Measurements from ENCODE around the gene CST3. TPM values are rescaled to one million over a fixed set of nuclear protein-coding genes. Genes with fewer than 3 reads are reported as not detected.

Gene CST3
- total and polyA plus RNA-seq, 3 donors from 2014 or later: 1,703 to 4,272 (median 3,145) TPM

- DNase-seq: no peak
- intact Hi-C loops (cut with DNase I; ENCODE audit: low total_unique reads): no loop called here
- TF ChIP-seq POLR2A (IDR thresholded peaks at IDR 0.05): no peak
- no peak for TF ChIP-seq CTCF (IDR thresholded peaks at IDR 0.05)
Observed at GRCh38 chr20:23585808-23586734, 51.7 kb downstream of the CST3 start.

GRCh38 chr20:23585449-23585807, 52.3 kb downstream of the CST3 start:
- intact Hi-C loops (cut with DNase I; ENCODE audit: low total_unique reads): no loop called here
- no peak overlapping the region for H3K27ac ChIP-seq
- no peak overlapping the region for H3K4me3 ChIP-seq
- no peak for DNase-seq
- 71 to 90% methylated on average over 3 of the region's 5 CpGs for WGBS, 2 donors
- H3K9me3 ChIP-seq: no peaks in the 10 kb centered on the region
- no peaks in the 10 kb centered on the region for H3K4me1 ChIP-seq
- TF ChIP-seq CTCF (IDR thresholded peaks at IDR 0.05): no peak
- TF ChIP-seq POLR2A (IDR thresholded peaks at IDR 0.05): no peak
- H3K36me3 ChIP-seq (ENCODE audit: low read depth, missing control alignments): no peaks in the 10 kb centered on the region
- H3K27me3 ChIP-seq: no peaks in the 10 kb centered on the region

More at GRCh38 chr20:23585808-23586734, 51.7 kb downstream of the CST3 start:
- Histone ChIP-seq H3K27me3 (no peaks in the 10 kb centered on the region), H3K9me3 (no peaks in the 10 kb centered on the region), H3K36me3 (ENCODE audit: low read depth, missing control alignments) (no peaks in the 10 kb centered on the region), H3K4me3 (no peak overlapping the region), H3K4me1 (no peaks in the 10 kb centered on the region), H3K27ac (no peak overlapping the region)
- 82 to 83% methylated on average over 4 to 5 of the region's 5 CpGs for WGBS, 2 donors

GRCh38 chr20:23584434-23585199, 53.1 kb downstream of the CST3 start:
- TF ChIP-seq POLR2A (IDR thresholded peaks at IDR 0.05) (no peak), CTCF (IDR thresholded peaks at IDR 0.05) (no peak)
- H3K9me3 ChIP-seq: no peaks in the 10 kb centered on the region
- no peak for DNase-seq
- WGBS, 2 donors: 50 to 69% methylated on average over 3 to 5 of the region's 5 CpGs
- no peaks in the 10 kb centered on the region for H3K36me3 ChIP-seq (ENCODE audit: low read depth, missing control alignments)
- no peaks in the 10 kb centered on the region for H3K4me1 ChIP-seq
- intact Hi-C loops (cut with DNase I; ENCODE audit: low total_unique reads): no loop called here
- no peak overlapping the region for H3K4me3 ChIP-seq
- H3K27me3 ChIP-seq: no peaks in the 10 kb centered on the region
- H3K27ac ChIP-seq: no peak overlapping the region

Other genes starting within 250 kb of the CST3 start
- gene NAPB, start 216.5 kb downstream of the CST3 start, total RNA-seq: 10 to 100 TPM; 37.8 to 40.4 TPM
- 14.7 TPM for gene NAPB, start 216.5 kb downstream of the CST3 start, polyA plus RNA-seq (ENCODE audit: insufficient read depth, low read depth, low replicate concordance)
- 1 to 10 TPM; 2.0 to 8.9 TPM for gene CSTL1, start 198.3 kb downstream of the CST3 start, total RNA-seq
- gene CSTL1, start 198.3 kb downstream of the CST3 start, polyA plus RNA-seq (ENCODE audit: insufficient read depth, low read depth, low replicate concordance): 9.3 TPM
- not detected for gene CST11, start 185.1 kb downstream of the CST3 start, total RNA-seq
- gene CST11, start 185.1 kb downstream of the CST3 start, polyA plus RNA-seq (ENCODE audit: insufficient read depth, low read depth, low replicate concordance): not detected
- 10 to 100 TPM in 1 of 2 donors, 1 to 10 TPM in 1; 9.0 to 14.3 TPM for gene CST8, start 146.8 kb downstream of the CST3 start, total RNA-seq
- gene CST8, start 146.8 kb downstream of the CST3 start, polyA plus RNA-seq (ENCODE audit: insufficient read depth, low read depth, low replicate concordance): 31.5 TPM
- 100 to 1,000 TPM in 1 of 2 donors, 10 to 100 TPM in 1; 78.8 to 127 TPM for gene CST9L, start 69.5 kb downstream of the CST3 start, total RNA-seq
- 184 TPM for gene CST9L, start 69.5 kb downstream of the CST3 start, polyA plus RNA-seq (ENCODE audit: insufficient read depth, low read depth, low replicate concordance)
- gene CST9, start 32.0 kb downstream of the CST3 start, total RNA-seq: under 1 TPM in 1 of 2 donors, not detected in 1; 0.19 TPM
- gene CST9, start 32.0 kb downstream of the CST3 start, polyA plus RNA-seq (ENCODE audit: insufficient read depth, low read depth, low replicate concordance): not detected
- not detected for gene CST4, start 51.1 kb upstream of the CST3 start, total RNA-seq
- gene CST4, start 51.1 kb upstream of the CST3 start, polyA plus RNA-seq (ENCODE audit: insufficient read depth, low read depth, low replicate concordance): not detected
- 1 to 10 TPM; 1.0 to 1.1 TPM for gene CST1, start 113.0 kb upstream of the CST3 start, total RNA-seq
- 0.96 TPM for gene CST1, start 113.0 kb upstream of the CST3 start, polyA plus RNA-seq (ENCODE audit: insufficient read depth, low read depth, low replicate concordance)
- not detected for gene CST2, start 188.8 kb upstream of the CST3 start, total RNA-seq
- gene CST2, start 188.8 kb upstream of the CST3 start, polyA plus RNA-seq (ENCODE audit: insufficient read depth, low read depth, low replicate concordance): 0.49 TPM
- not detected for gene CST5, start 241.8 kb upstream of the CST3 start, total RNA-seq
- not detected for gene CST5, start 241.8 kb upstream of the CST3 start, polyA plus RNA-seq (ENCODE audit: insufficient read depth, low read depth, low replicate concordance)